ENCODE measurements around the gene GSAP.

- TF ChIP-seq, protein P1, sequence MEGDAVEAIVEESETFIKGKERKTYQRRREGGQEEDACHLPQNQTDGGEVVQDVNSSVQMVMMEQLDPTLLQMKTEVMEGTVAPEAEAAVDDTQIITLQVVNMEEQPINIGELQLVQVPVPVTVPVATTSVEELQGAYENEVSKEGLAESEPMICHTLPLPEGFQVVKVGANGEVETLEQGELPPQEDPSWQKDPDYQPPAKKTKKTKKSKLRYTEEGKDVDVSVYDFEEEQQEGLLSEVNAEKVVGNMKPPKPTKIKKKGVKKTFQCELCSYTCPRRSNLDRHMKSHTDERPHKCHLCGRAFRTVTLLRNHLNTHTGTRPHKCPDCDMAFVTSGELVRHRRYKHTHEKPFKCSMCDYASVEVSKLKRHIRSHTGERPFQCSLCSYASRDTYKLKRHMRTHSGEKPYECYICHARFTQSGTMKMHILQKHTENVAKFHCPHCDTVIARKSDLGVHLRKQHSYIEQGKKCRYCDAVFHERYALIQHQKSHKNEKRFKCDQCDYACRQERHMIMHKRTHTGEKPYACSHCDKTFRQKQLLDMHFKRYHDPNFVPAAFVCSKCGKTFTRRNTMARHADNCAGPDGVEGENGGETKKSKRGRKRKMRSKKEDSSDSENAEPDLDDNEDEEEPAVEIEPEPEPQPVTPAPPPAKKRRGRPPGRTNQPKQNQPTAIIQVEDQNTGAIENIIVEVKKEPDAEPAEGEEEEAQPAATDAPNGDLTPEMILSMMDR (IDR thresholded peaks at IDR 0.05; ENCODE audit: low read length) = no peak
- TF ChIP-seq EZH2 (IDR thresholded peaks at IDR 0.05; ENCODE audit: borderline replicate concordance, low read length) = no peak
These were observed 22.2 kb downstream of the GSAP start for GRCh38 chr7:77393954-77394353.

All from OCI-LY1 (cell line).